HEK293 (cell line): ENCODE results near the gene MS4A10.
A peak's percentile ranks its signal among the peaks of the same experiment; 100 is the strongest.

Experiments
- CTCF ChIA-PET: fragments of 350-600 bp; formaldehyde crosslinking; extraction: SDS; loops from one replicate; lab custom pipeline; 2021; ENCODE audit warnings: antibody characterized with exemption; lab: Yijun Ruan, JAX
- POLR2A ChIA-PET: fragments of 300-600 bp; formaldehyde crosslinking; extraction: SDS; loops from one replicate; lab custom pipeline; 2020; ENCODE audit warnings: antibody characterized with exemption, inconsistent platforms; lab: Yijun Ruan, JAX
- H3K27ac ChIP-seq: fragments of 200-500 bp; sonication (Bioruptor generic); 2 replicates; pipeline ENCODE4 v1.5.1; 2014; ENCODE audit warnings: low read depth, low read length, control low read depth, inconsistent platforms; ENCODE audit errors: extremely low read depth
- H3K36me3 ChIP-seq, 2 experiments: fragments of 200-500 bp in 1 of 2; sonication (Bioruptor generic) in 1 of 2; 1 replicate in 1 of 2; 2 replicates in 1 of 2; pipeline ENCODE4 v1.5.1; 2014 to 2017; ENCODE audit warnings: inconsistent platforms in 2 of 2, low read length in 2 of 2; ENCODE audit not compliant: control insufficient read depth in 2 of 2, insufficient read depth in 1 of 2
- H3K4me1 ChIP-seq: fragments of 200-500 bp; sonication (Bioruptor generic); 2 replicates; pipeline ENCODE4 v1.5.1; 2014; ENCODE audit warnings: mild to moderate bottlenecking, low read length, inconsistent platforms; ENCODE audit not compliant: control insufficient read depth, insufficient read depth
- H3K4me3 ChIP-seq: 2 replicates; pipeline ENCODE4 v1.5.1; 2011; ENCODE audit warnings: low read depth, mild to moderate bottlenecking, control low read depth, low read length, moderate library complexity
- H3K9me3 ChIP-seq: fragments of 200-500 bp; sonication (Bioruptor generic); 2 replicates; pipeline ENCODE4 v1.5.1; 2014; ENCODE audit warnings: low read depth, low read length, inconsistent platforms; ENCODE audit not compliant: control insufficient read depth, insufficient read depth
- BCL11A ChIP-seq: fragments of 450-650 bp; formaldehyde crosslinking; IDR thresholded peaks from 2 replicates; pipeline ENCODE4 v1.5.1; 2016; ENCODE audit warnings: low read depth, missing biosample characterization, missing genetic modification characterization
- ELK4 ChIP-seq: IDR thresholded peaks from 2 replicates; pipeline ENCODE4 v1.6.1; 2011; ENCODE audit warnings: mild to moderate bottlenecking, low read depth, low read length, borderline replicate concordance
- GLI2 ChIP-seq: fragments of 450-650 bp; formaldehyde crosslinking; IDR thresholded peaks from 2 replicates; pipeline ENCODE4; 2017; ENCODE audit warnings: missing biosample characterization, missing genetic modification characterization, low read depth, borderline replicate concordance
- KLF7 ChIP-seq: fragments of 450-650 bp; formaldehyde crosslinking; IDR thresholded peaks from 2 replicates; pipeline ENCODE4 v1.5.1; 2016; ENCODE audit warnings: missing biosample characterization, missing genetic modification characterization, borderline replicate concordance
- TRIM28 ChIP-seq: IDR thresholded peaks from 2 replicates; pipeline ENCODE4 v1.6.1; 2011; ENCODE audit warnings: low read length, control low read depth, borderline replicate concordance
- ZBTB1 ChIP-seq: fragments of 450-650 bp; formaldehyde crosslinking; IDR thresholded peaks from 2 replicates; pipeline ENCODE4 v1.5.1; 2016; ENCODE audit warnings: missing biosample characterization, missing genetic modification characterization
- ZBTB10 ChIP-seq: fragments of 450-650 bp; formaldehyde crosslinking; IDR thresholded peaks from 2 replicates; pipeline ENCODE4 v1.5.1; 2016; ENCODE audit warnings: missing biosample characterization, missing genetic modification characterization
- ZFHX2 ChIP-seq: fragments of 450-650 bp; formaldehyde crosslinking; conservative IDR thresholded peaks from 2 replicates; pipeline ENCODE4 v1.5.1; 2016; ENCODE audit warnings: missing biosample characterization, missing genetic modification characterization
- ZNF16 ChIP-seq: fragments of 450-650 bp; formaldehyde crosslinking; IDR thresholded peaks from 2 replicates; pipeline ENCODE4 v1.5.1; 2016; ENCODE audit warnings: low read depth, missing biosample characterization, missing genetic modification characterization
- ZNF239 ChIP-seq: fragments of 450-650 bp; formaldehyde crosslinking; IDR thresholded peaks from 2 replicates; pipeline ENCODE4 v1.5.1; 2016; ENCODE audit warnings: missing biosample characterization, missing genetic modification characterization
- ZNF274 ChIP-seq, 2 experiments: fragments of 200-500 bp in 1 of 2; fragments of 450-650 bp in 1 of 2; sonication (Bioruptor generic) in 1 of 2; formaldehyde crosslinking in 1 of 2; IDR thresholded peaks; 2 replicates each; pipeline versions ENCODE4 v1.5.1 to v1.6.1; 2014 to 2016; ENCODE audit warnings: borderline replicate concordance in 1 of 2, inconsistent platforms in 1 of 2, low read length in 1 of 2, missing biosample characterization in 1 of 2, missing genetic modification characterization in 1 of 2
- ZNF341 ChIP-seq: fragments of 450-650 bp; formaldehyde crosslinking; IDR thresholded peaks from 2 replicates; pipeline ENCODE4; 2016; ENCODE audit warnings: low read depth, missing biosample characterization, missing genetic modification characterization
- ZNF362 ChIP-seq: fragments of 450-650 bp; formaldehyde crosslinking; IDR thresholded peaks from 2 replicates; pipeline ENCODE4 v1.5.1; 2016; ENCODE audit warnings: missing biosample characterization, missing genetic modification characterization
- ZNF423 ChIP-seq: fragments of 450-650 bp; formaldehyde crosslinking; IDR thresholded peaks from 2 replicates; pipeline ENCODE4 v1.5.1; 2016; ENCODE audit warnings: missing biosample characterization, missing genetic modification characterization
- ZNF473 ChIP-seq: fragments of 450-650 bp; formaldehyde crosslinking; IDR thresholded peaks from 2 replicates; pipeline ENCODE4 v1.5.1; 2017; ENCODE audit warnings: missing biosample characterization, missing genetic modification characterization
- ZNF558 ChIP-seq: fragments of 450-650 bp; formaldehyde crosslinking; IDR thresholded peaks from 2 replicates; pipeline ENCODE4 v1.5.1; 2016; ENCODE audit warnings: missing biosample characterization, missing genetic modification characterization
- ZNF692 ChIP-seq: fragments of 450-650 bp; formaldehyde crosslinking; IDR thresholded peaks from 2 replicates; pipeline ENCODE4 v1.5.1; 2016; ENCODE audit warnings: missing biosample characterization, missing genetic modification characterization
- ZNF768 ChIP-seq: fragments of 450-650 bp; formaldehyde crosslinking; IDR thresholded peaks from 2 replicates; pipeline ENCODE4 v1.5.1; 2018; ENCODE audit warnings: missing biosample characterization, mild to moderate bottlenecking, missing genetic modification characterization

MS4A10 gene

GRCh38 chr11:60803273-60803936 lies 18.3 kb downstream of the MS4A10 start:
- Histone ChIP-seq H3K9me3 (no peaks in the 10 kb centered on the region), H3K4me1 (no peaks in the 10 kb centered on the region), H3K4me3 (no peak overlapping the region), H3K27ac (no peak overlapping the region), H3K36me3 (no peaks in the 10 kb centered on the region)
- CTCF ChIA-PET, result interaction anchor here (0.7 kb wide), 1 partner anchor 27 kb away, joined by 3 read pairs; no protein-coding TSS in a partner anchor
- TF ChIP-seq ZNF341 (tag by site-specific recombination), result no peak
- no peak for TF ChIP-seq ZBTB1 (tag by site-specific recombination)
- no peak for TF ChIP-seq TRIM28
- TF ChIP-seq ZNF362, result no peak
- TF ChIP-seq ZNF558 (tag by site-specific recombination), result no peak
- no peak for TF ChIP-seq KLF7
- TF ChIP-seq BCL11A, result no peak
- no peak for TF ChIP-seq GLI2 (tag by site-specific recombination)
- no peak for TF ChIP-seq ZNF423 (tag by site-specific recombination)
- no peak for TF ChIP-seq ZNF239
- TF ChIP-seq ELK4, result no peak
- no peak for TF ChIP-seq ZNF274 (IDR thresholded peaks at IDR 0.05; ENCODE audit: low read length)
- no peak for TF ChIP-seq ZNF274 (tag by site-specific recombination; IDR thresholded peaks at IDR 0.05; ENCODE audit: borderline replicate concordance)
- TF ChIP-seq ZNF16, result no peak
- no peak for TF ChIP-seq ZNF473 (tag by site-specific recombination)
- POLR2A ChIA-PET, result no interaction called here

- TF ChIP-seq ZNF768 (tag by site-specific recombination) (0 out of 2 replicates have a peak, but pooled peaks have one; percentile 15), ZNF692 (no peak)
- Histone ChIP-seq H3K36me3 (no peaks in the 10 kb centered on the region), H3K27ac (no peak overlapping the region), H3K9me3 (no peaks in the 10 kb centered on the region), H3K4me1 (no peaks in the 10 kb centered on the region), H3K4me3 (no peak overlapping the region)
- CTCF ChIA-PET, result interaction anchor here (1.1 kb wide), 1 partner anchor 22 kb away, joined by 4 read pairs; no protein-coding TSS in a partner anchor
- POLR2A ChIA-PET, result interaction anchor here (0.6 kb wide), 1 partner anchor 14 kb away, joined by 3 read pairs; no protein-coding TSS in a partner anchor
These were observed 24.1 kb downstream of the MS4A10 start for GRCh38 chr11:60809249-60809648.

GRCh38 chr11:60809691-60810090 lies 24.6 kb downstream of the MS4A10 start:
- CTCF ChIA-PET, result interaction anchor here (0.6 kb wide), 1 partner anchor 10 kb away, joined by 3 read pairs; no protein-coding TSS in a partner anchor
- H3K9me3 ChIP-seq, result no peaks in the 10 kb centered on the region

More at GRCh38 chr11:60809691-60810090, 24.6 kb downstream of the MS4A10 start:
- Histone ChIP-seq H3K4me3 (no peak overlapping the region), H3K36me3 (no peaks in the 10 kb centered on the region), H3K4me1 (no peaks in the 10 kb centered on the region), H3K27ac (no peak overlapping the region)
- TF ChIP-seq ZFHX2 (tag by site-specific recombination), result 0 out of 2 replicates have a peak, but pooled peaks have one; percentile 11
- no peak for TF ChIP-seq ZBTB10
- POLR2A ChIA-PET, result no interaction called here
